NCI-H2081 treated with DMSO at 0.1 percent for 48 hours (cell line): ENCODE results near the gene PHTF2.
"Not testable (repeated sequence)": the region's sequence is repeated elsewhere in the genome, so short reads cannot be mapped to it uniquely, and the experiment has no call there.

Experiments used
- DNase-seq: peaks from one replicate; lab custom pipeline; 2025; lab: John Stamatoyannopoulos, UW

Gene PHTF2

GRCh38 chr7:77989981-77990566 is 191.5 kb downstream of the PHTF2 start:
- DNase-seq: no peak

GRCh38 chr7:77991656-77992055 is 193.1 kb downstream of the PHTF2 start:
- DNase-seq: no peak

- no peak for DNase-seq
Observed at GRCh38 chr7:77993838-77994237, 195.3 kb downstream of the PHTF2 start.

GRCh38 chr7:77995717-77996116 is 197.1 kb downstream of the PHTF2 start:
- DNase-seq: no peak

DNA sequence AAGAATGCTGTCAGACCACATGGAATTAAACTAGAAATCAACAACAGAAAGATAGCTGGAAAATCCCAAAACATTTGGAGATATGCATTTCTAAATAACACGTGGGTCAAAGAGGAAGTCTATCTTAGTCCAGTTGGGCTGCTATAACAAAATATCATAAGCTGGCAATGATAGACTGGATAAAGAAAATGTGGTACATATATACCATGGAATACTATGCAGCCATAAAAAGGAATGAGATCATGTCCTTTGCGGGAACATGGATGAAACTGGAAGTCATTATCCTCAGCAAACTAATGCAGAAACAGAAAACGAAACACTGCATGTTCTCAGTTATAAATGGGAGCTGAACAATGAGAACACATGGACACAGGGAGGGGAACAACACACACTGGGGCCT is 200.6 kb downstream of the PHTF2 start:
- DNase-seq: not testable (repeated sequence)

- no peak for DNase-seq
Observed at GRCh38 chr7:78002021-78002420, 203.4 kb downstream of the PHTF2 start.

DNA sequence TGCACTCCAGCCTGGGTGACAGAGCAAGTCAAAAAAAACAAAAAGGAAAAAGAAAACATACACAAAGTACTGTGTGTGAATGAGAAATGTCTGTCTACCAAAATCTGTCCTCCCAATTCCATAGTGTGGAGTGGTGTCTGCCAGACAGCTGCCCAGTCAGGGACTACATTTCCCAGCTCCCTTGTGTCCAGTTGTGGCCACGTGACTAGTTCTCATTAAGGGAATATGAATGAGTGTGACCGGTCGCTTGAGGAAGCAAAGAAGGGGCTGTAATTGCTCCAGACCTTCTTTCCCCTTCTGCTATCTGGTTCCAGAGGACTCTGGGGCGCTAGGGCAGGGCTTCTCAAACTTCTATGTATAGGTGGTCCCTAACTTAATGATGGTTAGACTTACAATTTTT is 204.1 kb downstream of the PHTF2 start:
- DNase-seq: no peak

- no peak for DNase-seq
Observed at GRCh38 chr7:78006063-78006755, 207.6 kb downstream of the PHTF2 start.
